ENCODE results near the gene PCDHB6.
"Not testable (repeated sequence)": the region's sequence is repeated elsewhere in the genome, so short reads cannot be mapped to it uniquely, and the experiment has no call there.

- not testable (repeated sequence) for TF ChIP-seq EZH2 (IDR thresholded peaks at IDR 0.05); POLR2AphosphoS5 (IDR thresholded peaks at IDR 0.05; ENCODE audit: borderline replicate concordance, low read depth, low read length); FOXP2 (optimal IDR thresholded peaks at IDR 0.05; ENCODE audit: control extremely low read depth, extremely low read length, insufficient read depth)
These were observed 2.2 kb downstream of the PCDHB6 start for GRCh38 chr5:141152096-141152495.
